Subcutaneous abdominal adipose tissue (tissue), 5 donors: Measurements from ENCODE around the gene CRYM.

ENCODE experiments used
- H3K27ac ChIP-seq: one replicate; pipeline ENCODE4 v1.7.0; 2013; ENCODE audit warnings: low read depth, mild to moderate bottlenecking, inconsistent platforms, low read length, moderate library complexity
- H3K27me3 ChIP-seq, 5 donors: one replicate each; pipeline ENCODE4 v1.7.0; 2013; ENCODE audit warnings: low read length in 5 of 5, inconsistent platforms in 1 of 5; ENCODE audit not compliant: control insufficient read depth in 5 of 5, insufficient read depth in 4 of 5
- H3K36me3 ChIP-seq, 5 donors: one replicate each; pipeline ENCODE4 v1.7.0; 2013; ENCODE audit warnings: low read length in 5 of 5; ENCODE audit not compliant: control insufficient read depth in 5 of 5, insufficient read depth in 5 of 5
- H3K4me1 ChIP-seq, 5 donors: one replicate each; pipeline ENCODE4 v1.7.0; 2013; ENCODE audit warnings: low read length in 5 of 5, mild to moderate bottlenecking in 3 of 5, moderate library complexity in 1 of 5; ENCODE audit not compliant: control insufficient read depth in 5 of 5, insufficient read depth in 5 of 5
- H3K4me3 ChIP-seq, 5 donors: one replicate each; pipeline ENCODE4 v1.7.0; 2013; ENCODE audit warnings: low read length in 5 of 5, low read depth in 1 of 5
- H3K9ac ChIP-seq, 5 donors: one replicate each; pipeline ENCODE4 v1.7.0; 2013; ENCODE audit warnings: low read length in 5 of 5, mild to moderate bottlenecking in 4 of 5, moderate library complexity in 3 of 5
- H3K9me3 ChIP-seq, 5 donors: one replicate each; pipeline ENCODE4 v1.7.0; 2013; ENCODE audit warnings: low read length in 5 of 5; ENCODE audit not compliant: control insufficient read depth in 5 of 5
- donor health status: healthy.
- donor health status: healthy.
- donor health status: healthy.
- donor health status: healthy.
- donor health status: healthy.

Gene CRYM

DNA sequence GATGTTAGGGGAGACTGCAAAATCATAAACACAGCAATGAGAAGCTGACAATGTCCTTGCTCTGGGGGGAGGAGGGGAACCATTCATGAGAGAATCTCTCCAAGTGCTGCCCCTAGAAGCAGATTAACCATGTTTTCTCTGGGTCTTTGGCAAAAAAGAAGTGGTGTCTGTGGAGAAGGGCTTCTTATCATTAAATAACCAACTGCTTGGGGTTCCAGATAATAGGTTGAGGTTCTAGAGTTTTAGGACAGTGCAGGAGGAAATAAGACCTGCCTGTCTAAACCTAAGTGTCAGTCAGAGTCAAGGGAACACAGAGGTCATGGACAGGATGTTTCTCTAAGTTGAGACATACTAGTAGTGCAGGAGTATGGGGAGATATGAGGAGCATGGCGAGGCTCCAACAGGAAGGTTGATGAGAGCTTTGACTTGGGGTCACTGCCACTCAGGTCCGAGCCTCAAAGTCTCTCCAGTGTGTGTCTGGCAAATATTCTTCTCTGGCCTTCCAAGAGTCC lies 49.7 kb downstream of the CRYM start:
- Histone ChIP-seq H3K9me3 (no peaks in the 10 kb centered on the region), H3K36me3 (no peaks in the 10 kb centered on the region), H3K27ac (no peak overlapping the region), H3K4me1 (no peaks in the 10 kb centered on the region), H3K9ac (no peak overlapping the region), H3K4me3 (no peak overlapping the region), H3K27me3 (peaks cover 0 to 2% (median 0%) of the 10 kb centered on the region in 5 donors)

DNA sequence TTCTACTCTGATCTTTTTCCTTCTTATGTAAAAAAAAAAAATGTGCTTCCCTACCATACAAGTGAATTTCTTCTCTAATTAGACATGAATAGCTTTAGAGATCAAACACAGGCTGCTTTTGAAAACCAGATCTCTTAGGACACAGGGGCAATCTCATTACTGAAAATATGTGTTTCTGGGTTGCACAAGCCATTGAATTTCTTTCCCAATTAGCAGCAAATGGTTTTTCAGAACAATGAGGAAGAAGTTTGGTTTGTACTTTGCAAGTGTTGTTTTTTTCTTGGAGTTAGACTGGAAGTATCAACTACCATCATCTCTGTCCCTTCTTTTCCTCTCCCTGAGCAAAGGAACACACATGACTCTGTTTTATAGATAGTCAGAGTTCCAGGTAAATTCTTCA lies 50.2 kb downstream of the CRYM start:
- peaks cover 0 to 3% (median 0%) of the 10 kb centered on the region in 5 donors for H3K27me3 ChIP-seq
- H3K9me3 ChIP-seq = no peaks in the 10 kb centered on the region
- no peaks in the 10 kb centered on the region for H3K36me3 ChIP-seq
- no peak overlapping the region for H3K9ac ChIP-seq
- H3K4me3 ChIP-seq = no peak overlapping the region
- no peak overlapping the region for H3K27ac ChIP-seq
- no peaks in the 10 kb centered on the region for H3K4me1 ChIP-seq

DNA sequence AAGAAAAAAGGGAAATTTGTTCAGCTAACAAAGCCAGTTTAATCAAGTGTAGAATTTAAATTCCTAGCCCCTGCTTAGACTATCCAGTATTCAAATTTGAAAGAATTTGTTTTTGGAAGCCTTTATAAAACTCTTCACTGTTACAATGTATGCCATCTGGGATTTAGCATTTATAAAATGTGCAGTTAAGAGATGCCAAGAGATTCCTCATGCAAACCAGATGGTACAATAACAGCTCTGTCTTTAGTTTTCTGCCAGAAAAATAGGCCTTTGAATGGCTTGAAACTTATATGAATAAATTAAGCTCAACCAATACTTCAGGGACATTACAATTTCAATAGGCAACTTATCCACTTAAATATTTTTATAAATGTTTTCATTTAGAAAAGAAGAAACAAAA lies 51.3 kb downstream of the CRYM start:
- H3K36me3 ChIP-seq = no peaks in the 10 kb centered on the region
- H3K27ac ChIP-seq = no peak overlapping the region
- no peaks in the 10 kb centered on the region for H3K9me3 ChIP-seq
- no peak overlapping the region for H3K4me3 ChIP-seq
- H3K27me3 ChIP-seq = peaks cover 0 to 6% (median 0%) of the 10 kb centered on the region in 5 donors
- no peak overlapping the region for H3K9ac ChIP-seq
- H3K4me1 ChIP-seq = no peaks in the 10 kb centered on the region

DNA sequence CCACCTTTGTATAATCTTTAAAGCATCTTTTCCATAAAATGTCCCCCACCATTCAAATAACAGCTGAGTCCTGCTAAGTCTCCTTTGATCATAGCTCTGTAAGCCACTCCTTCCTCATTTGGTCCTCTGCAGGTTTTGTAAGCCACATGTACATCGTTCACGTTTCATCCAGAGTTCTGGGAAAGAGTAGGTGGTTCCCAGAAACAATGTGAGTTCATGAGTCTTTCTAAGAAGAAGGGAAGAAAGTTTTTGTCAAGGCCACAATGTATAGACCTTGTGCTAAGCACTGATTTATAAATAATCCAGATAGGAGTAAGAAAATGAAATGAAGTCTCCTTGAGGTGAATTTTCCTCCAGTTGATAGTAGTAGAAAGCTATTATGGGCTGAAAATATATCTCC lies 53.3 kb downstream of the CRYM start:
- Histone ChIP-seq H3K27me3 (peaks cover 0 to 6% (median 3%) of the 10 kb centered on the region in 5 donors), H3K36me3 (no peaks in the 10 kb centered on the region), H3K4me1 (no peaks in the 10 kb centered on the region), H3K27ac (no peak overlapping the region), H3K9me3 (no peaks in the 10 kb centered on the region), H3K4me3 (no peak overlapping the region), H3K9ac (no peak overlapping the region)

DNA sequence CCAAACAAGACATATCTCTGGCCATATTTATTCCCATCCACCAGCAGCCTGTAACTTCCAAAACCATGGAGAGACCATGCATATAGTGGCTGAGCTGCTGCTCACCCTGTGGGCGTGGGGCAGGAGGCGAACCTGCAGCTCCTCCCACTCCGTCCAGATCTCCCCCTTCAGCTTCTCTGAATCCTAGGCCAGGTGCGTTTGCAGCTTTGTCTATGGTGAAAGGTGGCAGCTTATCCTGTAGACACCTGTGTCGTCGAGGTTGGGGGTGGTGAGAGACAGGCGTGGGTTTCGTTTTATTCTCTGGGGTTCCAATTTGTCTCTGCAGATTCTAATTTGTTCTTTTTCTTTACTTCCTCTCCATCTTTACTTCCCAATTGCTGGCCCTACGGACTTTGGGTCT lies 54.3 kb downstream of the CRYM start:
- H3K36me3 ChIP-seq = no peaks in the 10 kb centered on the region
- no peak overlapping the region for H3K9ac ChIP-seq
- H3K9me3 ChIP-seq = no peaks in the 10 kb centered on the region
- peaks cover 0 to 6% (median 3%) of the 10 kb centered on the region in 5 donors for H3K27me3 ChIP-seq
- H3K4me1 ChIP-seq = no peaks in the 10 kb centered on the region
- H3K4me3 ChIP-seq = no peak overlapping the region
- no peak overlapping the region for H3K27ac ChIP-seq

DNA sequence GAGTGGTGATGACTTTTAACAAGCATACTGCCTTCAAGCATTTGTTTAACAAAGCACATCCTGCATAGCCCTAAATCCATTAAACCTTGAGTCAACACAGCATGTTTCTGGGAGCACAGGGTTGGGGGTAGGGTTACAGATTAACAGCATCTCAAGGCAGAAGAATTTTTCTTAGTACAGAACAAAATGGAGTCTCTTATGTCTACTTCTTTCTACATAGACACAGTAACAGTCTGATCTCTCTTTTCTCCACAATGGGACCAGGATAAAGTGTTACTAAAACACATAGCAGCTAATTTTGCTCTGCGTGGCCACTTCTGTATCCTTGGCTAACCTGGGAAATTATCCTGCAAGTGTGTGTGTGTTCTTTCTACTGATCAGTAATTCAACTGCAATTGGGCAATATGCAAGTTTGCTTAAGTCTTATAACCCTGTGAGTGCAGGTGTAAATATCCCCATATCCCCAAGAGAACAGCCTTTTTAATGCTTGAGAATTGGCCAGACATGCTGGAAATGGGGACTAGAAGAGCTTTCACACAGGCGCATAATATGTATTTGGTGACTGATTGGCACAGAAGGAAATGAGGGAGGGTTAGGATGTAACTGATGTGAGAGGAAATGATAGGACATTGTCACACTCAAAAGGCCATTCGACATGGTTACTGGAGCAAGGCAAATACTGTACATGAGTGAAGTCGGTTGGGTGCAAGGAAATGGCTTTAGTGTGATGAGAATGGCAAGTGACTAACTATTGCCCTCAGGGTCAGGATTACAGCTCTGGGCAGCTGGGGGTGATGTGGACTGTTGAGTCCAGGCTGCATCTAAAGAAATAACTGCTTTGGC lies 55.4 kb downstream of the CRYM start:
- H3K27ac ChIP-seq = no peak overlapping the region
- peaks cover 0 to 6% (median 3%) of the 10 kb centered on the region in 5 donors for H3K27me3 ChIP-seq
- no peak overlapping the region for H3K4me3 ChIP-seq
- H3K9me3 ChIP-seq = no peaks in the 10 kb centered on the region
- no peaks in the 10 kb centered on the region for H3K36me3 ChIP-seq
- no peak overlapping the region for H3K9ac ChIP-seq
- H3K4me1 ChIP-seq = no peaks in the 10 kb centered on the region

DNA sequence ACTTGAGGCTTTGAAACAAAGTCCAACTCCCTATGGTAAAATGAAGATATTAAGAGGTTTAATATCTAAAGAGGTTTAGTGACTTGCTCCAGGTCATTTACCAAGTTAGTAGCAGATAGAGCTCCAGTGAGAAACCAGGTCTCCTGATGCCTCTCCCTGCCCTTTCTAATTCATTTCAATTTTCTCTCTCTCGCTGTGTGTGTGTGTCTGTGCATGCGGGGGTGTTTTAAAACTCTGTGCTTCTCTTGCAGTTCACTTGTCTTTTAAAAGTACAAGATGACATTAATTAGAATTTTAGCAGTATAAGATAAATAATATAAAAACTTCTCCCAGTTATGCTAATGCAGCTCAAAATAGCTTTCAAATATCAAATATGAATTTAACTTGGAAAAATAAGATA lies 58.5 kb downstream of the CRYM start:
- Histone ChIP-seq H3K27ac (no peak overlapping the region), H3K9ac (no peak overlapping the region), H3K4me3 (no peak overlapping the region), H3K36me3 (no peaks in the 10 kb centered on the region), H3K27me3 (peaks cover 0 to 6% (median 3%) of the 10 kb centered on the region in 5 donors), H3K9me3 (no peaks in the 10 kb centered on the region), H3K4me1 (no peaks in the 10 kb centered on the region)

DNA sequence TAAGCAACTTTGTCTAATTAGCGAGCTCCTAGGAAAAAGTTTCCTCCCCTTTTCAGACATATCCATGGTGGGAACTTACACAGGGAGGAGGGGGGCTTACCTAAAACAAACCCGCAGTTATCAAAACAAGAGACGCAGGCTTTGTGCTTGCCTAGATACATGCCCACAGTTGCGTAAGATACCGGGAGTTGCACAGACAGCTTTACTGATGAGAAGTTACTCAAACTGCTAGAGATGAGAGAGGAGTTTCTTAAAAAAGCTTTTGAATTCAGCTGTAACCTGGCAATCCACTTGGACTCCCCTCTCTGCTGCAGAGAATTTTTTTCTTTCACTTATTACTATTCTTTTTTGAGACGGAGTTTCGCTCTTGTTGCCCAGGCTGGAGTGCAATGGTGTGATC lies 59.9 kb downstream of the CRYM start:
- Histone ChIP-seq H3K27me3 (peaks cover 0 to 13% (median 5%) of the 10 kb centered on the region in 5 donors), H3K36me3 (no peaks in the 10 kb centered on the region), H3K9ac (no peak overlapping the region), H3K4me3 (no peak overlapping the region), H3K4me1 (no peaks in the 10 kb centered on the region), H3K27ac (no peak overlapping the region), H3K9me3 (no peaks in the 10 kb centered on the region)

DNA sequence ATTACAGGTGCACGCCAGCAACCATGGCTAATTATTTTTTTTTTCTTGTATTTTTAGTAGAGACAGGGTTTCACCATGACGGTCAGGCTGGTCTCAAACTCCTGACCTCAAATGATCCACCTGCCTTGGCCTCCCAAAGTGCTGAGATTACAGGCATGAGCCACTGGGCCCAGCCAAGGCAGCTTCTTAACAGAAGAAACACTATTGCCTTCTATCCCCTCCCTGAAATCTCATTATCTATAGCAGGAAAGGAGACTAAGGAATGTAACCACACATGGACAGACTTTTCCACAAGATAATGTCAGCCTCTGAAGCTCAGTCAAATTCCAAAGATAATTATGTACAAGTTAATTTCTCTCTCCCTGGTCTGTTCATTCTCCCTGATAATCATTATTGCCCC lies 61.0 kb downstream of the CRYM start:
- Histone ChIP-seq H3K9me3 (no peaks in the 10 kb centered on the region), H3K9ac (no peak overlapping the region), H3K4me1 (no peaks in the 10 kb centered on the region), H3K27ac (no peak overlapping the region), H3K36me3 (no peaks in the 10 kb centered on the region), H3K4me3 (no peak overlapping the region), H3K27me3 (peaks cover 0 to 13% (median 4%) of the 10 kb centered on the region in 5 donors)

DNA sequence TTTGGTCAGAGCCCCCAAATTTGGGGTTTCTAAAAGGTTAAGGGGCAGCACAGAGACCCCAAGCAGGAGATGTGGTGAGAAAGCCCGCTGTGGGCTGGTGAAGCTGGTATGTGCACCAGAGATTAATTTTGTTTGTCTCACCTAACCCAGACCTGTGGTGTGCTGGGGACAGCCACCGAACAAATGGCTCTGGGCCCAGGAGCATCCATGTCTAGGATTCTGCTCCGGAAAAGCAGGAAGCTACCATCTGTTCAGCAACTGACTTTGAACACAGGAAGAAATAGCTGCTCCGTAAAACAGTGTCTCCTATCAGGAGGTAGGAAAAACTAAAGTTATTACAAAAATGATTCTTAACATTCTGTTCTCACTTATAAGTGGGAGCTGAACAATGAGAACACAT lies 64.0 kb downstream of the CRYM start:
- Histone ChIP-seq H3K36me3 (no peaks in the 10 kb centered on the region), H3K27me3 (peaks cover 0 to 11% (median 4%) of the 10 kb centered on the region in 5 donors), H3K27ac (no peak overlapping the region), H3K9me3 (no peaks in the 10 kb centered on the region), H3K4me3 (no peak overlapping the region), H3K4me1 (peaks cover 0 to 3% (median 0%) of the 10 kb centered on the region in 5 donors), H3K9ac (no peak overlapping the region)
